ENCODE measurements around the gene UBE2S. TPM values are rescaled to one million over a fixed set of nuclear protein-coding genes. Genes with fewer than 3 reads are reported as not detected.

The UBE2S gene
- total RNA-seq, 1 experiment from 2014 or later, result 464 TPM

DNA sequence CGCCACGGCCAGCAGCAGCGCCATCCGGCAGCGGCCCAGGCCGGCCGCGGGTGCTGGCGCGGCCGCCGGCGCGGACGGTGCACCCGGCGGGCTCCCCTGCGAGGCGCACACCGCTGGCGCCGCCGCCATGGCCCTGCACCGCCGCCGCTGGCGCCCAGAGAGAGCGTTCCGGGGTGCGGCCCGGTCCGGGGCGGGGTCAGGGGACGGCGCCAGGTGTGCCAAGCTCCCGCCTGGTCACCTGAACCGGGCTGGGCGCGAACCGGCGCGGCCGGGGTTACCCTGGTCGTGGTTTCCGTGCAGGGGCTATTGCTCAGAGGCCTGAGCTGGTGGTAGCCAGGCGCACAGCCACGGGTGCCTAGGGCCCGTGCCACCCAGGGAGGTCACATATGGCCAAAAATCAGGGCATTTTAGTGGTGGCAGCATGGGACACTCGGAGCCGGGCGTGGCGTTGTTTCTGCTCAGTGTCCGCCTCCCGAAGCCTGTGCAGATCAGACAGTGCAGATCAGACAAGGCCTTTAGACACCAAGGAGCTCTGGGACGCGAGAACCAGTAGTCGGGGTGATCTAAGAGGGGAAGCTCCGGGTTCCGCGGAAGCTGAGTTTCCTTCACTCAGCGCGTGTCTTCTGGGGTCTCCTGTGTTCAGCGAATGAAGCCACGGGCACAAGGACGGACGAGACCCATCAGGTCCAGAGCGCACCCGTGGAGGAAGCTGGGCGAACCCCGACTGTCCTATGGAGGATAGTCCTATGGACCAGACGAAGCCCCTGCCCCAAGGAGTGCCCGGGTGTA, 23.3 kb downstream of the UBE2S start, which contains the start of gene TMEM238:
TMEM238 (minus strand) TSS at position 162 of the 789 bp plus-strand sequence; CDS start at position 129, 33 bp downstream.
- DNase-seq (ENCODE audit: low spot score), result no peak

GRCh38 chr19:55383279-55384130, 24.1 kb downstream of the UBE2S start:
- no peak for DNase-seq (ENCODE audit: low spot score)

DNA sequence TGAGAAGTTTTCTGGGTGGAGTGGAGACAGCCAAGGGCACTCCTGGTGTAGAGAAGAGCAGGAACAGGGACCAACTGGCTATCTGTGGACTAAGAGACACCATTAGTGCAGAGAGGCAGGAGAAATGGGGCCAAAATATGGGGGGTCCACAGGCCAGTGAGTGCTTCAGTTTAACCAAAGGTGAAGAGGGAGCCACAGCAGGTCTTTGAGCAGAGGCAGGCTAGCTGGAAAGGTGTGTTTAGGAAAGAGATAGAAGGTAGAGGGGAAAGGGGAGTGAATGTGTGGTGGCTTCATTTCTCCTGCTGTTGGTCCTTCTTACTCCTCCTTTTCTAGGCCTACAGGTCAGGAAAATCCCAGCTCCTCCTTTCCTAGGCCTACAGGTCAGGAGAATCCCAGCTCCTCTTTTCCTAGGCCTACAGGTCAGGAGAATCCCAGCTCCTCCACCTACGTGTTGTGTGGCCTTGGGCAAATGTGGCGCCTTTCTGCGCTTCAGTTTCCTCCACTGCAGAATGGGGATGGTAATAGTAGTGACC, 25.0 kb downstream of the UBE2S start:
- no peak for DNase-seq (ENCODE audit: low spot score)

DNA sequence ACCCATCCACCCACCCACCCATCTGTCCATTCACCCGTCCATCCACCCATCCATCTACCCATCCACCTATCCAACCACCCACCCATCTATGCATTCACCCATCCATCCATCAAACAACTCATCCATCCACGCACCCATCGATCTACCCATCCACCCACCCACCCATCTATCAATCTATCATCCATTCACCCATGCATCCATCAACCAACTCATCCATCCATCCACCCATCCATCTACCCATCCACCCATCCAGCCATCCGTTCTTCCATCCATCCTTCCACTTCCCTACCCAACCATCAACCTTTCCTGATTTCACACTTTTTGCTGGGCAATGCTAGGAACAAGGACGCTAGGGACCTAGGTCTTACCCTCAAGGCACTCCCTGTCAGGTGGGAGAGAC, 25.6 kb downstream of the UBE2S start:
- no peak for DNase-seq (ENCODE audit: low spot score)

DNA sequence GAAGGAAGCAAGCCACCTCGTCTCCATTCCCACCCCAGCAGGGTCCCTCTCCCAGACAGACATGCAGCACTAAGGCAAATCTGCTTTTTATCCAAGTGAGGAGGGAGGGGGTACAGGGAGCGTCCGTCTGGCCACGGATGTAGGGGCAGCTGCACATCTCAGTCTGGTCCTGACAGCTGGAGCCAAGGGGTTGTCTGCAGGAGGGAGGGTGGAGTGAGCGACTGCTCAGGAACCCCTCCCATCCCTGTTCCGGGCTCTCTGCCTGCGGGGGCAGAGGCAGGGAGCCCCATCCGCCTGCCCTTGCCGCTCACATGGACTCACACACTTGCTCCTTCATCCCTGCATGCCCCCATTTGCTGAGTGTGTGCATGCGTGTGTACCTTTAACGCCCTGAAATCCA, 28.4 kb downstream of the UBE2S start:
- DNase-seq (ENCODE audit: low spot score), result no peak

- no peak for DNase-seq (ENCODE audit: low spot score)
Observed at GRCh38 chr19:55377356-55378131, 30.0 kb downstream of the UBE2S start.

DNA sequence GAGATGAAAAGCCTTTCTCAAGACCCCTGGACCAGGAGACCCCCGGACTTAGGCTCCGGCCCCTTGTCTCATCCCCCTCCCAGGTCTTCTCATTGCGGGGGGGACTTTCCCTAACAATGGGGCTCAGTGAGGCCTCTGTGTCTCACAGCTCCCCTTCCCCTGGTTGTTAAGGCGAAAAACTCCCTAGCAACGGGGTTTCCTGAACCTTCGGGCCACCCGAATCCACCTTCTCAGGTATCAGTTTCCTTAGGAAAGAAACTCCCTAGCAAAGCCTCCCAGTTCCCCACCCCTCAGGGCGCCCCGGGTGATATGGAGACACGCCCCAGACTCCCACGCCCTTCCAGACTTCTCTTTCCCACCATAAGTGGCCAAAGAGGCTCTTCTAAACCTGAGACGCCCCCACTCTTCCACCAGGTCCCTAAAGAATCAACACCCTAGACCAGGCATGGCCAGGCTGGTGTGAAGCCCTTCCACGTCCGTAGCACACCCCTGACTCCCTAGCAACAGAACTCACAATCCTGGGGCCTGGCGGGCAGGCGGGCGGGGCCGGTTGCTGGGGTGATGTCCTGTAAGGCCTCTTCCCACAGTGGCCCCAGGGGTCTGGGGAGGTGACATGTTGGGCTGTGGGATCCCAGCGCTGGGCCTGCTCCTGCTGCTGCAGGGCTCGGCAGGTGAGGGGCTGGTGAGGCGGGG, 31.2 kb downstream of the UBE2S start, which contains the start of gene TMEM190:
TMEM190 (plus strand) TSS at position 586 of the 693 bp plus-strand sequence; CDS start at position 614, 28 bp downstream.
- DNase-seq (ENCODE audit: low spot score), result no peak

DNA sequence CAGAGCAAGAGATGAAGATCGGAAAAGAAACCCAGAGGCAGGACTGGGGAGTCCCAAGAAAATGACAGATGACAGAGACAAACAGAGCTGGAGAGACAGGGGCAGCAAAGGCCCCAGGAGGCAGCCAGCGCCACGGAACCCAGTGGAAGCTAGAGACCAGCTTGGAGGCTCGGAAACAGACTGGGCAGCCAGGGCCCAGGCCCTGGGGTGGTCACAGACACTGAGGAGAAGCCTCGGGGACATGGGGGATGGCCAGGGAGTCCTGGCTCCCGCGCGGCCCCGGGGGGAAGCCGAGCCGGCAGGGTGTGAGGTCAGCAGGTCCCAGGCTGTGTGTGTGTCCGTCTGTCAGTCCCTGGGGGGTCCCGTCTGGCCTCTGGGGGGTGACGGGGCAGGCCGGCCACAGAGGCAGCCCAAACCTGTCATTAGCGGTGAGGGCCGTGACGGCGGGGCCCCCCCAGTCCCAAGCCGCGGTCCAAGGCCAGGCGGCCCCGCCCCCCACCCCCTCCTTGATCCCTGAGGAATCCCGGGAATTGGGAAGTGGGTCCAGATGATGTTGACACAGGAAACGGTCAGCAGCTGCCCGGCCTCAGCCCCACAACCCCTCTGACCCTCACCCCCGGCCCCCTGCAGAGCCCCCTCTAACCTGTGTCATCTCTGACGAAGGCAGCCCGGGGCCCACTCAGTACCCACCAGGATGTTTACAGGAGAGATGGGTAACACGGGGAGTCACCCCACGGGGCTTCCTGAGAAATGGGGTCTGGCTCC, 33.4 kb downstream of the UBE2S start:
- peak; percentile 73 for DNase-seq (ENCODE audit: low spot score)

DNA sequence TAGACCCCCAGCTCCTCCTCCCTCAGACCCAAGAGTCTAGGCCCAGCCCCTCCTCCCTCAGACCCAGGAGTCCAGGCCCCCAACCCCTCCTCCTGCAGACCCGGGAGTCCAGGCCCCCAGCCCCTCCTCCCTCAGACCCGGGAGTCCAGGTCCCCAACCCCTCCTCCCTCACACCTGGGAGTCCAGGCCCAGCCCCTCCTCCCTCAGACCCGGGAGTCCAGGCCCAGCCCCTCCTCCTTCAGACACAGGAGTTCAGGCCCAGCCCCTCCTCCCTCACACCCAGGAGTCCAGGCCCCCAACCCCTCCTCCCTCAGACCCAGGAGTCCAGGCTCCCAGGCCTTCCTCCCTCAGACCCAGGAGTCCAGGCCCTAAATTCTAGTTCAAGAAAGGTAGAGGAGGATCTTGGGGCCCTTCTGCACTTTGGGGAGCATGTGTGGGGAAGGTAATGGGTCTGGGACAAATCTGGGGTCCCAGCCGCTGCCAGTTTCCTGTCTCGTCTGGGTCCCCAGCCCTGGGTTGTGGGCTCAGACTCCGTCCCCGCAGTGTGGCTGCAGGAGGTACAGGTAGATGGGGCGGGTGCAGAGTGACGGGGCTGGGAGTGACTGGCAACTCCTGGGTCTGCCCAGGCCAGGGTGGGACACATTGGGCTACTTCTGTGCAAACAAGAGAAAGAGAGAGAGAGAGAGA, 34.1 kb downstream of the UBE2S start:
- DNase-seq (ENCODE audit: low spot score), result no peak

DNA sequence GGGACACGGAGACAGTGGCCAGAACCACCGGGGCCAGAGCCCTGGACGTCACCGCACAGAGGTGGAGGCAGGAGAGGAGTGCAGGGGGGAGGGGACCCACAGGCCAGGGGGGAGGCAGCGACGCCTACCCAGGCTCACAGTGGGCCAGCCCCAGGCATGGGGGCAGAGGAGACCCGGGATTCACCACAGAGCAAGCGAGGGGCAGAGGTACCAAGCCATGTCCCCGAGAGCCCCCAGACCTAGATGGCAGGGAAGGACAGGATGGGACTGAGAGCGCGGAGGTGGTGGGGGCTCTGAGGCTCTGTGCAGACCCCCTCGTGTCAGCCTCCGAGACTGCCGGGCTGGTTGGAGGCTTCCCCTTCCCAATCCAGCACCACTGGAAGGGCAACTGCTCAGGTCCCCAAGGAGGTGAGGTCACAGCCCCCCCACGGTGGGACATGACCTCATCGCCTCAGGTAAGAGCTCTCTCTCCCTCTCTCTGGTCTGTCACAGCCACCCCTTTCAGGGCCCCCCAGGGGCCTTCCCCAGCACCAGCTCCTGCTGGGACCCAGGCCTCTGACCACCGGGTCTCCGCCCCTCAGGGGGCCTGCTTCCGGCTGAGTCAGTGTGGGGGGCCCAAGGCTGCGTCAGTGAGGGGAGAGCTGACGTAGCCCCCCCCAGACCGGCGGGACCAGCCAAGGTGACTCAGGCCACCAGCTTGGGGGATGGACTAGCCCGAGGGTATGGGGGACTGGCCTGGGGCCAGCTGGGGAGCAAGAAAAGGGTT, 35.1 kb downstream of the UBE2S start:
- DNase-seq (ENCODE audit: low spot score), result peak; percentile 69

DNA sequence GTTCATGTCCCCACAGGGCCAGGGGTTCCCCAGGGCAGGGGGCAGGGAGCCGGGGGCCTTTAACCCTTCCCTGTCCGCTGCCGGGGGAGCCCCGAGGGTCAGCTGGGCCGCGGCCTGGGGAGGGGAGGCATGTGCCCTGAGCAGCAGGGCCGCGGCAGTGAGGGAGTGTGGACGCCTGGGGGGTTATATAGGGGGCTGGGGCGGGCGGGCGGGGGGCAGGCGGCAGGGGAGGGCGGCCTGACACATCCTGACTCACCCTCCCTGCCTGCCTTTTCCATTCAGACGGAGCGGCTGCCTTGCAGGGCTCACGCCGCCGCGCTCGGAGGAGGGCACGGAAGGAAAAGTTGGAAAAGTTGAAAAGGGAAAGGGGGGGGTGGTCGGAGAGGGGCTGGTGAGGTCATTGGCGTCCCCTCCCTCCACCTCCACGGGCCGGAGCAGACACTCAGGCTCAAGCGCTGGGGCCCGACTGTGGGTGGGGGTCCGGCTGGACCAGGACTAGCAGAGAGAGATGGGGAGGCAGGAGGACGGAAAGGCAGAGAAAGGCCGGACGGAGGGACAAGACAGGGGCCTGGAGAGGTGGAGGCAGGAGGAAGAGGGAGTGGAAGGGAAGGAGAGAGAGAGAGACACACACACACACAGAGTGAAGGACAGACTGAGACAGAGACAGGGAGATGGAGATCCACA, 37.1 kb downstream of the UBE2S start, which contains the start of gene IL11:
IL11 (minus strand) TSS at position 159 of the 684 bp plus-strand sequence; CDS start at position 6, 153 bp downstream.
- DNase-seq (ENCODE audit: low spot score), result peak; percentile 77

- peak; percentile 78 for DNase-seq (ENCODE audit: low spot score)
Observed at GRCh38 chr19:55369653-55370304, 37.8 kb downstream of the UBE2S start.

GRCh38 chr19:55368701-55369563, 38.7 kb downstream of the UBE2S start:
- peak; percentile 46 for DNase-seq (ENCODE audit: low spot score)

GRCh38 chr19:55368106-55368505, 39.5 kb downstream of the UBE2S start:
- DNase-seq (ENCODE audit: low spot score), result no peak

DNA sequence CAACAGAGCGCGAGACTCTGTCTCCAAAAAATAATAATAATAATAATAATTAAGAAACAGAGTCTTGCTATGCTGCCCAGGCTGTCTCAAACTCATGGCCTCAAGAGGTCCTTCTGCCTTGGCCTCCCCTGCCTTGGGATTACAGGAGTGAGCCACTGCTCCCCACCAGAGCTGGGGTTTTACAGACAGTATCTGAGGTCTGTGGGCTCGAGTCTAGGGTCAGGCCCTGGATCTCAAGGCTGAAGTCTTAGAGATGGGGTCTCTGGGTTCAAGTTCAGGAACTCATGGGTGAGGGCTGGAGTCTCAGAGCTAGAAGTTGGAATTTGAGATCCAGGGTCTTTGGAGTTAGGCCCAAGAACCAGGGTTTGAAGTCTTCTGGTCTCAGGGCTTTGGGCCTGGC, 40.8 kb downstream of the UBE2S start:
- DNase-seq (ENCODE audit: low spot score), result no peak

GRCh38 chr19:55365964-55366363, 41.6 kb downstream of the UBE2S start:
- no peak for DNase-seq (ENCODE audit: low spot score)

DNA sequence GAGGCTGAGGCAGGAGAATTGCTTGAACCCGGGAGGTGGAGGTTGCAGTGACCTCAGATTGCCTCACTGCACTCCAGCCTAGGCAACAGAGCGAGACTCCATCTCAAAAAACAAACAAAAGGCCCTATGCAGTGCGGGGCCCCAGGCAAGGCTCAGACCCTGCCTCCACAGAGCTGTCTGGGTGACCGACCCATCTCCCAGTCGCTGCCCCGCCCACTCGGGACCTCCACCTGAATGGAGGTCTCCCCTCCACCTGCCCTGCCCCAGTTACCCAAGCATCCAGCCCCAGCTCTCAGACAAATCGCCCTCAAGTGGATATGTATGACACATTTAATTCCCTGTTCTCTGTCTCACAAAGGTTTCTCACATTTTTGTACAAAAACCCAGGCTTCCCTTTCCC, 42.3 kb downstream of the UBE2S start:
- no peak for DNase-seq (ENCODE audit: low spot score)
